Measurements from ENCODE around the gene SS18L1.
A peak's percentile ranks its signal among the peaks of the same experiment; 100 is the strongest.

Gene SS18L1

DNA sequence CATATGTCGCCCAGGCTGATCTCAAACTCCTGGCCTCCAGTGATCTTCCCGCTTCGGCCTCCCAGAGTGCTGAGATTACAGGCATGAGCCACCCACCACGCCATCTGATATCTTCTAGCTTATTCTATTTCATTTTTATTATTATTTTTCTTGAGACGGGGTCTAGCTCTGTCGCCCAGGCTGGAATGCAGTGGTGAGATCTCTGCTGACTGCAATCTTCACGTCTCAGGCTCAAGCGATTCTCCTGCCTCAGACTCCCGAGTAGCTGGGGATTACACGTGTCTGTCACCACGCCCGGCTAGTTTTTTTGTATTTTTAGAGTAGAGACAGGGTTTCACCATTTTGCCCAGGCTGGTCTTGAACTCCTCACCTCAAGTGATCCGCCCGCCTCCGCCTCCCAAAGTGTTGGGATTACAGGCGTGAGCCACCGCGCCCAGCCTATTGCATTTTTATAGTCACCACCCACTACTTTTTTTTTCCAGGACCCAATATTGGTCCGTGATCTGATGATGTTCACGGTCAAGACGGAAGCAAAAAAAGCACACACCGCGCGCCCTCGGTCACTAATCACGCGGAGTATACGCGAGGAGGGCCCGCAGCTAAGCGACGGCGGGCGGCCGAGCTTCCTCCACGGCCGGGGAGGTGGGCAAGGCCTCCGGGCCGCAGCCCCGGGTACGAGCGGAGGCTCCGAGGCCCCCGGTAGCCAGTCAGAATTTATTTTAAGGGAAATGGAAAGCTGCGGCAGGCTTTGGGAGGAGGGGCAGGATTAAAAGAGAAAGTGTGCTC, 22.4 kb upstream of the SS18L1 start:
- no peak for DNase-seq

DNA sequence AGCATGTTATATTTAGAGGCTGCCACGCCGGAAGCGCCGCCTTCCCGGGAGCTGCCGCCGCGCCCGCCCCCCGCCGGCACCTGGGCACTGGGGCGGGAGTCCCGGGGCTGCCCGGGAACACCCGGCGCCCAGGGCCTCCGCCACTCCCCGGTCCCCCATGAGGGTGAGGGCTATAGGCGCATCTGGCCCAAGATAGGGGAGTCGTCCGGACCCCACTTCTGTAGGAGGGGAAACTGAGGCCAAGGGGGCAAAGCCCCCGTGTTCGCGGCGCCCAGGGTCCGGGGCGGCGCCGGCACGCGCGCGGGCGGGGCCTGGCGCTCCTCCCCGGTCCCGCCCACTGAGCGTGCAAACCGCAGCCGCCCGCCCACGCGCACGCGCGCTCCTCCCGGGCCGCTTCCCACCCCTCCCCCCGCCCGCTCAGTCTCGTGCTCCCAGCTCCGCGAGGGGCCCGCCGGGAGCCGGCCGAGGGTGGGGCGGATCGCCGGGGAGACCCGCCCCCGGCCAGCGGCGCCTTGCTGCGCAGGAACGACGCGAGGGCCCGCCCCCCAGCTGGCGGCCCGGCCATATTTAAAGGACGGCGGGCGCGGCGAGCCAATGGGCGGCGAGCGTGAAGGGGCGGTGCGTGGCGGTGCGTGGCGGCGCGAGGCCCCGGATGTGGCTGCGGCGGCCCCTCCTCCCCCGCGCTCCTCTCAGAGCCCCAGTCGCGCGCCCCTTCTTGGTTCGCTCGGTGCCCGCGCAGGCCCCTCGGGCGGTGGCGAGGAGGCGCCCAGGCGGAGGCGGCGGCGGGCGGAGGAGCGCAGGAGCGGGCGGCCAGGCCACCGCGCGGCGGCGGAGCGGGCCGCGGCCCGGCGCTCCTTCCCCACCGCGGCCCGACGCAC, 21.6 kb upstream of the SS18L1 start, which contains the start of gene LSM14B:
Gene LSM14B (plus strand): TSS at position 700 of the 878 bp plus-strand sequence. CDS start 192 bp downstream, outside the sequence.
- DNase-seq: peak; percentile 97

- DNase-seq: no peak
Measured at GRCh38 chr20:62122654-62123449, 20.7 kb upstream of the SS18L1 start.

DNA sequence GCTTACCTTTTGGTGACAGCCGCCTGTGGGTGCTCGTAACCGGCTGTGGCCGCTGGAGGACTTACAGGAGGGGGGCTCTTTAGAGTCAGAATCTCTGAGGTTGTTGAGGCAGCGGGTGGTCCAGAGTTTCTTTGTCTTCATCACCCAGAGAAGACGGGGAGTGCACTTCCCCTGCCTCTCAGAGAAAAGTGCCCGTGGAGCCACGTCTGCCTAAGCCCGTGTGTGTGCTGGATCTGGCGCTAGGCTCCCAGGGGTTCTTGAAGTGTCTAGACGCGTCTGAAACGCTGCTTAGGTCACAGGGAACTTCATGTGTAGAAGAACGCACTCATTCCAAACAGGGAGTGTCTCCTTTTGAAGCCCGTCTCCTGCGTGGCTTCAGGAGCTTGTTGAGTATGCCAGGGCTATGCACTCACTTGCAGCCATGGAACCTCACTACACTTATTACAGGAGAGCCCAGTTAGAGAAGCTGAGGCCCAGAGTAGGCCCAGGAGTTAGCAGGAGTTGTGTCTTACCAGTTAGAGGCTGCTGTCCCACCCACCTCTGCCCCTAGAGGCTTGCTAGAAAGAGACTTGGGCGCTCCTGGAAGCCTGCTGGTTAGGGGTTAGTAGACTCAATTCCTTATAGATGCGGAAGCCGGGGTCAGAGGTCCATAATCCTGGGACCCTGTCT, 20.0 kb upstream of the SS18L1 start:
- no peak for DNase-seq

- no peak for DNase-seq
Measured at GRCh38 chr20:62126141-62126540, 17.4 kb upstream of the SS18L1 start.

- no peak for DNase-seq
Measured at GRCh38 chr20:62127799-62128198, 15.8 kb upstream of the SS18L1 start.

DNA sequence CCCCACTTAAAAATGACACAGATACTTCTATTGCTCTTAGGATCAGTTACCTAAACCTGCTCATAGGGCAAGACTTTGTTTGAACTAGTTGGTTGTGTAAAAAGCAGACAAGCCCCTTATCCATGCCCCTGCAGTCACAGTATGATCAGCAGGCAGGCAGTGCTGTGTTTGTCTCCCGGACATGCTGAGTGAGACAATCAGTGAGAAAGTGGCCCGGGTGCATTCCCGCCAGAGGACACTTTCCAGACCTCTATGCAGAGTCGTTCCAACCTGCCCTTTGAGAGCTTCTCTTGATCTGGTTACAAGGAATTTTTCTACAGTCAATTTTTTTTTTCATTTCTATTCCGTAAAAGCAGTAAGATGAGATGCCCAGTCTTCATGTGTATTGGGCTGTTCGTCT, 15.1 kb upstream of the SS18L1 start:
- no peak for DNase-seq

DNA sequence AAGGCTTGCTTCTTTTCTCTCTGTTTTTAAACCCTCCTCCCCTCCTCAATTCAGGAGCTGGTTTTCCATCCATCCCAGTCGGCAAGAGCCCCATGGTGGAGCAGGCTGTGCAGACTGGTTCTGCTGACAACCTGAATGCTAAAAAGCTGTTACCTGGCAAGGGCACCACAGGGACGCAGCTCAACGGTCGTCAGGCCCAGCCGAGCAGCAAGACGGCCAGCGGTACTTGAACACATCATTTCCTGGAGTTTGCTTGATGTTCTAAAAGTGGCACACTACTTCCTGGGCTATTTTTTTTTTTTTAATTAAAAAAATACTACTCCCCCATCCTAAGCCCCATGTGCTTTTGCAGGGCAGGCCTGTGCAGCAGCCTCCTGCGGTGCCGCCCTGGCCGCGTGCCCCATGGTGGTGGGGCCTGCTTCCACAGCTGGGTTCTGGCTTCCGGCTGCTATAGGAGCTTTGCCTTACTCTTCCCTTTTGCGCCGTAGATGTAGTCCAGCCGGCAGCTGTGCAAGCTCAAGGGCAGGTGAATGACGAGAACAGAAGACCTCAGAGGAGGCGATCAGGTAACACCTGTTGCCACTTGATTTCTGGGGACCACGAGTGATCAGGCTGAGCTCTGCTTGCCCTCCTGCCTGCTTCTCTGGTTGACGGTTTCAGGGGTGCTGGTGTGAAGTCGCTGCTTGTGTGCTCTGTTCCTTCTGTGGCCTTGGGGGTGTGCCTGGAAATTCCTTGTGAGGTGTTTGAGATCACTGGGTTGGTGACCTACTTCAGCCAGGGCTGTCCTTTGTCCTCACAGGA, 13.6 kb upstream of the SS18L1 start:
- no peak for DNase-seq

DNA sequence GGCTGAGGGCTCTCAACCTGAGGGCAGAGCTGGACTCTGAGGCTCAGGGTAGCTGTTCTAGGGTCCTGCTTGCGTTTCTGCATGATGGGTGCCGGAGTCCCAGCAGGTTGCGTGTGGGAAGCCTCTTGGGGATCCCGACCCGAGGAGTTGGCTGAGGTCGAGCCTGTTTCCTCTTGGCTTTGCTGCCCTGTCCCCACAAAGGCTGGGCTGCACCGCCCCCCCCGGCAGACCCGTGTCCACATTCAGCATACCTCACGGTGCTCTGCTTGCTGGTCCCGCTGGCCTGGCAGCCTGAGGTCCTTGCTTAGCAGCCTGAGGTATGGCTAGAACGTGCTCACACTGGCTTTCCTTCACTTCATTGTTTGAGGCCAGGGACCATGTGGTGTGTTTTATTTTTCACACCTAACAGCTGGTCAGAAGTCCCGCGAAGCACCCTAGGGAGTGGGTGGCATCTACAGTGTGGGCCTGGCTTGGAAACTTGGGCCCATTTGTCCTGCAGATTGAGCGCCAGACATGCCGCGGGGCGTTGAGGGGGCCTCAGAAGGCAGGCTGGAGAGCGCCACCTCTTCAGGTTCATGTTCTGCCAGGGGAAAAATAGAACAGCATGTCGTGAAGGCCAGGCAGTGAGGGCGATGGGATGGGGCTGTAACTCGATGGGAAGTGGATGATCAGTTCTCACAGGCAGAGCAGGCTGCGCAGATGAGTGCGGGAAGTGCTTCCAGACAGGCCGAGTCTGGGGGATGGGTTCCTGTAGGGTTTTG, 11.8 kb upstream of the SS18L1 start:
- DNase-seq: no peak

- no peak for DNase-seq
Measured at GRCh38 chr20:62132421-62132820, 11.1 kb upstream of the SS18L1 start.

DNA sequence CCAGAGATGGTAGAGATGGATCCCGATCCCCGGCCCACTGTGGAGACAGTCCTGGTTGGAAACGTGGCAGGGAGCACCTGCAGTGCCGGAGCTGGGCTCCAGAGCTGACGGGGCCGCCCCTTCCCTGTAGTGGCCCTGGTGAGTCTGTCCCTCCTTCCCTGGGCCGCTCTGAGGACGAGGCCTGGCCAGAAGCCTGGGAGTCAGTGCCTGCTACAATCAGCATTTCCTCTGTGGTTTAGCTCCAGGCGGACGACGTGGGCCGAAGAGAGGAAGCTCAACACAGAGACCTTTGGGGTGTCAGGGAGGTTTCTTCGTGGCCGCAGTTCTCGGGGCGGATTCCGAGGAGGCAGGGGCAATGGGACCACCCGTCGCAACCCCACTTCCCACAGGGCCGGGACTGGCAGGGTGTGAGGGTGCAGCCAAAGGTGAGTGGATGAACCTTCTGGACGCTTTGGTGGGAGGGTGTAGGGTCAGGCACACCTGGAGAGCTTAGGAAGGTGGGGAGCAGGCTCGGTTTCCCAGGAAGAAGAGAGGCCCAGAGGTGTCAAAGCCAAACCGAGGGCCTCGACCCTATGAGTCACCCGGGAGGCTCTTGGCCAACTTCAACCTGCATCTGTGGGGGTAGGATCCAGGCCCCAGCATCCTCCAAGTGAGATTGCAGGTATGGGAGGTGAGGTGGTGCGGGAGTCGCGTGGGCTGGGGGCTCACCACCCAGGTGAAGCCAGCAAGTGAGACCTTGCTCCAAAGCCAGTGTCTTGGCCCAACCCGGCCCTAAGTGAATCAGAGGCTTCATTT, 10.3 kb upstream of the SS18L1 start:
- DNase-seq: no peak

- no peak for DNase-seq
Measured at GRCh38 chr20:62133864-62134263, 9.7 kb upstream of the SS18L1 start.

- DNase-seq: no peak
Measured at GRCh38 chr20:62134735-62135231, 8.8 kb upstream of the SS18L1 start.

DNA sequence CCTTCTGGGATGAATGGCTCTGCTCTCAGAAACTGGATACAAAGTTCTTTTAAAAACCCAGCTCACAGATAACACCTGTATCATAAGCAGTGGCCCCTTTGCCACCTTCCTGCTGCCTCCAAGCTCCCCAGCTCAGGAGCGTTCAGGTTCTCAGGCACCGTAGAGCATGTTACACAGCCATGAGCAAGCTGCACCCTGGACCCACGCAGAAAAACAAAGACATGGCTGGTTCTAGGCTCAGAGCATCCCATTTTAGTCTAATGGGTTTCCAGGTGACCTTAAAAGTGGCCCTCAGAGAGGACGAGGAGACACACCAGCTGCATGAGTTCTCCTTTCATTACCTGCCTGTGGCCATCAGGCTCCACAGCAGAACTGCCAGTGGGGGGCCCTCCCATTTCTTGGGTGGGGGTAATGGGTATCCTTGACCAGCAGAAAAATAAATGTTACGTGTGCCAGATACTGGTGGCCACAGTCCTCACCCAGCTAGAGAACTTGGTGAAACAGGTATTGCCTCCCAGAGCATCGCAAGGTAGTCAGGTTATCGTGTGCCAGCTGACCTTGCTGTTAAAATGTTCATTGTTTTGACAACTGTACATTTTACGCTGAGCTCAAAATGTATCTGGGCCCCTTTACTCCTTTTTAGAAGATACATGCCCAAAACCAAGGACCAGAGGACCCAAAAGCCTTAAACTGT, 7.8 kb upstream of the SS18L1 start:
- DNase-seq: no peak

DNA sequence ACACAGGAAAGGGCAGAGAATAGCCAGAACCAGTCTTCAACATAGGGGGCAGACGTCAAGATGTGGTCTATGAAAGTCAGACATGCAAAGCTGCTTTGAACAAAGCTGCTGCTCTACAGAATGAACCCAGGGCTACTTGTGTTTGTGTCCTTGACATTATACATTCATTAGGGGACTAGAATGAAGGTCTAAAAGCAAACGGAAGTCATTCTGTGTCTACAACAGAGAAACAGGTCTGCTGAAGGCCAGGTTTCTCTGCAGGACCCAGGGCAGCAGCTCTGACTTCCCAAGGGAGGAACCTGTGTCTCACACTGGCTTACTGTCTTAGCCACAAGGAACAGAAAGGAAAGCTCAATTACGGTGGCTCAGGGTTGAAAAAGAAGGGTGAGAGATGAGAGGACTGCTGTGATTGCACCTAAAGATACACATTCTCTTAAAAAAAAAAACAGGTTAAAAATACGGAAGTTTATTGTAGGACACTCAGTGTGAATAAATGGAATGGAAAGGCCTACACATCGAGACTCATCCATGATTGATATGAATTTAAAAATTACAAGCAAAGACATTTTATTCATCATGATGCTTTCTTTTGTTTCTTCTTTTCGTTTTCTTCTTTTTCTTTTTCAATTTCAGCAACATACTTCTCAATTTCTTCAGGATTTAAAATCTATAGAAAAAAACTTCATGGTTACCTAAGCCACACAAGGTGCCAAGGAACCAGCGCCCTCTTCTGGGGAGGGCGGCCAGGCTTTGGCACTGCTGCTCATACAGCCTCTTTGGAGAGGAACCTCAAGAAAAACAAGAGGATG, 7.1 kb upstream of the SS18L1 start:
- peak; percentile 65 for DNase-seq

DNA sequence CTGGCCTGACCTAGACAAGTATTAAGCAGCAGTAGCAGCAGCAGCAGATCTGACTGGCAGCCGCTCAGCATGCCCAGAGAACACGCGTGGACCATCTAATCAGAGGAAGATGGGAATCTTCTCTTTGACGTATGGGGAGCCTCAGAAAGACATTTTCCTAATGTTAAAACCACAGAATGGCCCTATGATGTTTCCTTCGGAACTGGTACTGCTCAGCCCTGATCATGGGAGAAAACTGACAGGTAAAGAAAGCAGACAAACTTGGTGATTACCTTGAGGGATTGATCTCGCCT, 6.5 kb upstream of the SS18L1 start:
- no peak for DNase-seq

DNA sequence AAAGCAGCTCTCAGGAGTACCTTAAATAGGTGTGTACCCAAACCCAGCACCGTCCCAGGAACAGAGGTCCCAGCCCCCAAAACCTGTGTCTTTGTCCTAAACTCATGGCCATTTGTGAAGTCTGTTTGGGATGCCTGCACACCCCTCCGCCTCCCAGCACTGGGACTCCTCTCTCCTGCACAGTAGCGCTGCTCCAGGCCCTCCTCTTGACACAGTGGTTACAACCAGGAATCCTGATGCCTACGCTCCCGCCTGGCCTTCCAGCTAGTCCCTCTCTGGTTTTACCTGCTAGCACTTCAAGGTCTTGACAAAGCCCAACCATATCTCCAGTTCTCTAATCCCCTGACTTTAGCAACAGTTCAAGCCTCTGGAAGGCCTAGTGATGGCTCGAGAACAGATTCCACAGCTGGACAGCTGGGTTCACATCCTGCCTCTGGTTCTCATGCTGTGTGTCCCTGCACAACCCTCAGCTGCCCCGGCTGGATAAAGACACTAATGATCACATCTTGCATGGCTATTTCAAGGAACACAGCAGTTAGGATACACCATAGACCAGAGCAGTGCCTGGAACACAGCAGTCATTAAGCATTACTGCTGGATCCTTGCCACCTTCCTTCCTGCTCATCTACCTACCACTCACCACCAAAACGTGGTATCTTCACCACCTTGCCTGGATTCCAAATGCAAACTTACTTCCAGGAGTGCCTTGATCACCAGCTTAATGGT, 5.9 kb upstream of the SS18L1 start:
- DNase-seq: no peak

DNA sequence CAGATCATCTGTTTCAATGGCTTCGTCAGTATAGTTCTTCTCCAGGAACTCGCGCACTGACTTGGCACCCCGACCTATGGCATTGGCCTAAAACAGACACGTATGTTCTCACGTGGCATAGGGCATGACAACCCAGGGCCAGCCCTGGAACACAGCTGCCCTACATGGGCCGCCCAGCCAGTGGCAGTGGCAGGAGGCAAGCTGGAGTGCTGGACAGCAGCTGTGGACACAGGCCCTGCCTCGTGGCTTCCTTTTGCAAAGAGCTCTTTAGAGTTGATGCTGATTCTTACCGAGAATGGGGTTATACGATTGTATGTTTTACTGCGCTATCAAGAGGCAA, 5.4 kb upstream of the SS18L1 start:
- no peak for DNase-seq

All from GDM1 (cell line).